Measurements from ENCODE around the gene RASGRF1. TPM values are rescaled to one million over a fixed set of nuclear protein-coding genes. Genes with fewer than 3 reads are reported as not detected.

Gene RASGRF1
- total RNA-seq, 4 donors from 2014 or later = 0.10 TPM; not detected in 3

- WGBS, 2 donors = 61 to 65% methylated on average over 4 of the region's 4 CpGs
- intact Hi-C loops (cut with DNase I; ENCODE audit: low total_unique reads) = no loop called here
- no peak for DNase-seq (ENCODE audit: low spot score in 2 of 2)
- H3K4me3 ChIP-seq (ENCODE audit: low read depth, poor library complexity, severe bottlenecking) = no peak overlapping the region
- no peak for TF ChIP-seq CTCF (IDR thresholded peaks at IDR 0.05)
Observed at GRCh38 chr15:79130535-79131130, 40.1 kb upstream of the RASGRF1 start.

GRCh38 chr15:79129235-79129634 is 38.7 kb upstream of the RASGRF1 start:
- no peak for DNase-seq (ENCODE audit: low spot score in 2 of 2)
- intact Hi-C loops (cut with DNase I; ENCODE audit: low total_unique reads) = no loop called here
- 91 to 95% methylated on average over 3 of the region's 3 CpGs for WGBS, 2 donors
- no peak overlapping the region for H3K4me3 ChIP-seq (ENCODE audit: low read depth, poor library complexity, severe bottlenecking)
- TF ChIP-seq POLR2A (IDR thresholded peaks at IDR 0.05) (no peak), CTCF (IDR thresholded peaks at IDR 0.05) (no peak)

GRCh38 chr15:79128556-79128955 is 38.0 kb upstream of the RASGRF1 start:
- no peak for DNase-seq (ENCODE audit: low spot score in 2 of 2)
- TF ChIP-seq CTCF (IDR thresholded peaks at IDR 0.05) (no peak), POLR2A (IDR thresholded peaks at IDR 0.05) (no peak)
- intact Hi-C loops (cut with DNase I; ENCODE audit: low total_unique reads) = no loop called here
- 71 to 73% methylated on average over 3 of the region's 3 CpGs for WGBS, 2 donors
- no peak overlapping the region for H3K4me3 ChIP-seq (ENCODE audit: low read depth, poor library complexity, severe bottlenecking)

GRCh38 chr15:79124388-79124787 is 33.8 kb upstream of the RASGRF1 start:
- H3K4me3 ChIP-seq (ENCODE audit: low read depth, poor library complexity, severe bottlenecking) = no peak overlapping the region
- intact Hi-C loops (cut with DNase I; ENCODE audit: low total_unique reads) = no loop called here
- TF ChIP-seq CTCF (IDR thresholded peaks at IDR 0.05) = no peak
- 47 to 50% methylated on average over 3 of the region's 3 CpGs for WGBS, 2 donors
- no peak for DNase-seq (ENCODE audit: low spot score in 2 of 2)

GRCh38 chr15:79122991-79123390 is 32.4 kb upstream of the RASGRF1 start:
- H3K4me3 ChIP-seq (ENCODE audit: low read depth, poor library complexity, severe bottlenecking) = no peak overlapping the region
- 75 to 83% methylated on average over 12 of the region's 12 CpGs for WGBS, 2 donors
- intact Hi-C loops (cut with DNase I; ENCODE audit: low total_unique reads) = no loop called here
- DNase-seq (ENCODE audit: low spot score in 2 of 2) = no peak
- TF ChIP-seq POLR2A (IDR thresholded peaks at IDR 0.05) (no peak), CTCF (IDR thresholded peaks at IDR 0.05) (no peak)

GRCh38 chr15:79122391-79122790 is 31.8 kb upstream of the RASGRF1 start:
- no peak for DNase-seq (ENCODE audit: low spot score in 2 of 2)
- H3K4me3 ChIP-seq (ENCODE audit: low read depth, poor library complexity, severe bottlenecking) = no peak overlapping the region
- TF ChIP-seq POLR2A (IDR thresholded peaks at IDR 0.05) = no peak
- TF ChIP-seq CTCF (IDR thresholded peaks at IDR 0.05) = no peak
- WGBS, 2 donors = 89 to 91% methylated on average over 5 of the region's 5 CpGs
- intact Hi-C loops (cut with DNase I; ENCODE audit: low total_unique reads) = no loop called here
